B cell (primary cell): ENCODE measurements around the gene RPS6KA4. TPM values are rescaled to one million over a fixed set of nuclear protein-coding genes. Genes with fewer than 3 reads are reported as not detected.

ENCODE experiments used
- ATAC-seq: fragments of 200-7000 bp; cut with Tn5 transposase; one replicate; pipeline ENCODE4 v1.10.0; 2021; ENCODE audit warnings: low read depth, mild to moderate bottlenecking, moderate number of reproducible peaks, moderate library complexity
- CTCF ChIA-PET: fragments of 350-600 bp; sonication (Branson Sonifier 250); formaldehyde crosslinking; loops from one replicate; lab custom pipeline; 2021; ENCODE audit warnings: antibody characterized with exemption, inconsistent platforms; lab: Charles Lee
- POLR2A ChIA-PET: fragments of 350-600 bp; sonication (Branson Sonifier 250); formaldehyde crosslinking; loops from one replicate; lab custom pipeline; 2021; ENCODE audit warnings: antibody characterized with exemption; lab: Charles Lee
- DNase-seq: peaks from one replicate; pipeline ENCODE4 v3.0.0; 2013
- H2AFZ ChIP-seq: 2 replicates; pipeline ENCODE4 v1.6.1; 2012; ENCODE audit warnings: mild to moderate bottlenecking, low read depth, low read length; ENCODE audit not compliant: insufficient read depth, poor library complexity, severe bottlenecking
- H3K27ac ChIP-seq, 2 donors: 1 replicate in 1 of 2; 2 replicates in 1 of 2; pipeline ENCODE4 v1.5.1; 2012 to 2013; ENCODE audit warnings: low read length in 2 of 2, mild to moderate bottlenecking in 2 of 2, moderate library complexity in 1 of 2
- H3K27me3 ChIP-seq, 4 experiments: fragments of 200-600 bp in 1 of 4; sonication (generic) in 1 of 4; replicated peaks in 1 of 4; 1 replicate in 2 of 4; 2 replicates in 2 of 4; pipeline versions ENCODE4 v1.6.1 to v1.7.0; 2013 to 2016; ENCODE audit warnings: low read length in 3 of 4, mild to moderate bottlenecking in 2 of 4, mixed read lengths in 1 of 4, moderate library complexity in 1 of 4; ENCODE audit not compliant: insufficient read depth in 4 of 4, control insufficient read depth in 3 of 4; ENCODE audit errors: control extremely low read depth in 1 of 4
- H3K36me3 ChIP-seq, 2 experiments: replicated peaks in 1 of 2; 1 replicate in 1 of 2; 2 replicates in 1 of 2; pipeline versions ENCODE4 v1.6.1 to v1.7.1; 2013; ENCODE audit warnings: low read length in 1 of 2; ENCODE audit not compliant: insufficient read depth in 2 of 2, control insufficient read depth in 1 of 2; ENCODE audit errors: control extremely low read depth in 1 of 2, extremely low read depth in 1 of 2
- H3K4me1 ChIP-seq, 2 donors: fragments of 200-600 bp in 1 of 2; sonication (generic) in 1 of 2; 1 replicate in 1 of 2; 2 replicates in 1 of 2; pipeline versions ENCODE4 v1.5.1 to v1.6.1; 2013 to 2017; ENCODE audit warnings: low read length in 2 of 2; ENCODE audit not compliant: control insufficient read depth in 2 of 2, insufficient read depth in 2 of 2
- H3K4me2 ChIP-seq: replicated peaks from 2 replicates; pipeline ENCODE3; 2012; ENCODE audit warnings: mild to moderate bottlenecking, low read depth, low read length; ENCODE audit not compliant: poor library complexity, severe bottlenecking
- H3K4me3 ChIP-seq, 5 experiments: fragments of 200-600 bp in 1 of 5; sonication (generic) in 1 of 5; 1 replicate in 3 of 5; 2 replicates in 2 of 5; pipeline versions ENCODE4 v1.5.1 to v1.7.0; 2011 to 2016; ENCODE audit warnings: low read length in 4 of 5, mild to moderate bottlenecking in 4 of 5, low read depth in 2 of 5, control low read depth in 1 of 5, moderate library complexity in 1 of 5; ENCODE audit not compliant: insufficient read depth in 1 of 5; ENCODE audit errors: control extremely low read depth in 1 of 5, extremely low read depth in 1 of 5
- H3K79me2 ChIP-seq: fragments of 200-600 bp; sonication (generic); one replicate; pipeline ENCODE4 v1.6.0; 2016; ENCODE audit warnings: low read length; ENCODE audit not compliant: control insufficient read depth, insufficient read depth
- H3K9ac ChIP-seq: fragments of 200-600 bp; sonication (generic); 2 replicates; pipeline ENCODE4 v1.6.1; 2017; ENCODE audit warnings: mild to moderate bottlenecking, low read length, moderate library complexity
- H3K9me3 ChIP-seq, 3 donors: one replicate each; pipeline versions ENCODE4 v1.6.1 to v1.7.1; 2013; ENCODE audit warnings: low read length in 2 of 3; ENCODE audit not compliant: control insufficient read depth in 2 of 3, insufficient read depth in 1 of 3; ENCODE audit errors: control extremely low read depth in 1 of 3
- H4K20me1 ChIP-seq: 2 replicates; pipeline ENCODE4 v1.6.0; 2012; ENCODE audit warnings: mild to moderate bottlenecking, low read length; ENCODE audit not compliant: insufficient read depth, control insufficient read depth, poor library complexity, severe bottlenecking
- H3K27ac Mint-ChIP-seq: one replicate; pipeline ENCODE4 v1.8.0; 2021; ENCODE audit warnings: mixed read lengths
- H3K27me3 Mint-ChIP-seq: one replicate; pipeline ENCODE4 v1.8.0; 2021; ENCODE audit warnings: mixed read lengths
- H3K4me1 Mint-ChIP-seq: one replicate; pipeline ENCODE4 v1.8.0; 2021; ENCODE audit warnings: mixed read lengths
- H3K4me3 Mint-ChIP-seq: one replicate; pipeline ENCODE4 v1.8.0; 2021; ENCODE audit warnings: mixed read lengths
- H3K9me3 Mint-ChIP-seq: one replicate; pipeline ENCODE4 v1.8.0; 2022; ENCODE audit warnings: mixed read lengths; ENCODE audit not compliant: insufficient read depth
- EZH2 ChIP-seq: IDR thresholded peaks from 2 replicates; pipeline ENCODE4 v1.6.1; 2012; ENCODE audit warnings: borderline replicate concordance, low read depth, mild to moderate bottlenecking, moderate library complexity, low read length; ENCODE audit not compliant: insufficient read depth, poor library complexity, severe bottlenecking
- WGBS: methylation state at CpG from one replicate; pipeline ENCODE4 v1.1.5; 2013; ENCODE audit warnings: missing lambda C conversion rate; ENCODE audit not compliant: insufficient coverage; 5-methylcytosine and 5-hydroxymethylcytosine counted together
- intact Hi-C: fragments of 100-400 bp; cut with micrococcal nuclease; formaldehyde crosslinking; loops from one replicate; pipeline ENCODE4 v1.10.0; 2022
- polyA plus RNA-seq: library from polyadenylated mRNA; depleted of rRNA; stranded (reverse); fragments of >200 nt; gene quantifications from 2 replicates; pipeline ENCODE4 v1.2.3, GENCODE V29; 2012
- total RNA-seq, 2 donors: library from RNA; stranded (reverse); fragments of 120-200 nt in 1 of 2; gene quantifications; 1 replicate in 1 of 2; 2 replicates in 1 of 2; pipeline versions ENCODE4 v1.2.3 to v1.2.4, GENCODE V29; 2013 to 2022
- TF ChIP-seq, protein P1 (sequence below): fragments of 200-600 bp; IDR thresholded peaks from one replicate; pipeline ENCODE4 v1.8.0; 2022; ENCODE audit warnings: antibody characterized with exemption, mild to moderate bottlenecking

The RPS6KA4 gene
- total and polyA plus RNA-seq, 2 donors (not counting 1 experiment from before 2014, with no cell fraction given): 22.6 to 32.5 TPM

DNA sequence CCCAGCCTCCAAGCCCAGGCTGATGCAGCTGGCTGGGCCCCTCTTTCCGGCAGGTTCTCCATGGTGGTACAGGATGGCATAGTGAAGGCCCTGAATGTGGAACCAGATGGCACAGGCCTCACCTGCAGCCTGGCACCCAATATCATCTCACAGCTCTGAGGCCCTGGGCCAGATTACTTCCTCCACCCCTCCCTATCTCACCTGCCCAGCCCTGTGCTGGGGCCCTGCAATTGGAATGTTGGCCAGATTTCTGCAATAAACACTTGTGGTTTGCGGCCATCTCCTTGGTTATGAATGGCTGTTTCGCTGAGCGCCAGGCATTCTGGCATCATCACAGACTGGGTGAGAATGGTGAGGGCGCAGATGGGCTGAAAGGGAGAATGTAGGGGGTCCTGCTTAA is 37.4 kb upstream of the RPS6KA4 start:
- Histone ChIP-seq H4K20me1 (no peaks in the 10 kb centered on the region), H3K9me3 (no peaks in the 10 kb centered on the region), H3K4me2 (no peak overlapping the region), H3K4me1 (peaks cover 8 to 21% of the 10 kb centered on the region in 2 donors), H3K27ac (no peak overlapping the region), H3K4me3 (no peak overlapping the region), H3K27me3 (no peaks in the 10 kb centered on the region), H3K36me3 (peaks cover 0 to 7% of the 10 kb centered on the region in 2 experiments), H2AFZ (no peak overlapping the region), H3K79me2 (peaks cover 5% of the 10 kb centered on the region), H3K9ac (no peak overlapping the region)
- intact Hi-C loops: no loop called here
- Mint-ChIP-seq H3K27me3 (no peaks in the 10 kb centered on the region), H3K27ac (no peak overlapping the region), H3K9me3 (no peaks in the 10 kb centered on the region), H3K4me3 (no peak overlapping the region), H3K4me1 (peaks cover 30% of the 10 kb centered on the region)
- CTCF ChIA-PET: interaction anchor here (1.0 kb wide), 1 partner anchor 34 kb away, joined by 4 read pairs; no protein-coding TSS in a partner anchor
- 100% methylated on average over 5 of the region's 5 CpGs for WGBS
- POLR2A ChIA-PET: no interaction called here
- TF ChIP-seq, protein P1, sequence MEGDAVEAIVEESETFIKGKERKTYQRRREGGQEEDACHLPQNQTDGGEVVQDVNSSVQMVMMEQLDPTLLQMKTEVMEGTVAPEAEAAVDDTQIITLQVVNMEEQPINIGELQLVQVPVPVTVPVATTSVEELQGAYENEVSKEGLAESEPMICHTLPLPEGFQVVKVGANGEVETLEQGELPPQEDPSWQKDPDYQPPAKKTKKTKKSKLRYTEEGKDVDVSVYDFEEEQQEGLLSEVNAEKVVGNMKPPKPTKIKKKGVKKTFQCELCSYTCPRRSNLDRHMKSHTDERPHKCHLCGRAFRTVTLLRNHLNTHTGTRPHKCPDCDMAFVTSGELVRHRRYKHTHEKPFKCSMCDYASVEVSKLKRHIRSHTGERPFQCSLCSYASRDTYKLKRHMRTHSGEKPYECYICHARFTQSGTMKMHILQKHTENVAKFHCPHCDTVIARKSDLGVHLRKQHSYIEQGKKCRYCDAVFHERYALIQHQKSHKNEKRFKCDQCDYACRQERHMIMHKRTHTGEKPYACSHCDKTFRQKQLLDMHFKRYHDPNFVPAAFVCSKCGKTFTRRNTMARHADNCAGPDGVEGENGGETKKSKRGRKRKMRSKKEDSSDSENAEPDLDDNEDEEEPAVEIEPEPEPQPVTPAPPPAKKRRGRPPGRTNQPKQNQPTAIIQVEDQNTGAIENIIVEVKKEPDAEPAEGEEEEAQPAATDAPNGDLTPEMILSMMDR: no peak
- TF ChIP-seq EZH2: no peak
- ATAC-seq (no peak), DNase-seq (no peak)

DNA sequence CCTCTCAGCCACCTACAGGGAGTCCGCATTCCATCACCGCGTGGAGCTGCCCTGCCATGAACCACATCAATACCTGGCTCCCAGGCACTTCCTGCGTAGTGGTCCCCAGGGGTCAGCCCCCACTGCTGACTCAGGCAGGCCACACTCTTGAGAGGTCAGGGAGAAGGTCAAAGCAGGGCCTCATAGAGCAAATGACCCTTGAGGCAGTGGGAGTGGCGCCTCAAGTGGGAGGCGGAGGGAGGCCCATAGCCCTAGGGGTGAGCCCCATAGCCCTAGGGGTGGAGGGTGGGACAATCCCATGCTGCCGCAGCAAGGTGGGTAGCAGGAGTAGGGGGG is 36.1 kb upstream of the RPS6KA4 start:
- CTCF ChIA-PET: no interaction called here
- Histone ChIP-seq H3K4me3 (no peak overlapping the region), H4K20me1 (no peaks in the 10 kb centered on the region), H3K9ac (no peak overlapping the region), H2AFZ (no peak overlapping the region), H3K79me2 (peaks cover 5% of the 10 kb centered on the region), H3K27me3 (no peaks in the 10 kb centered on the region), H3K4me1 (peaks cover 8 to 14% of the 10 kb centered on the region in 2 donors), H3K36me3 (peaks cover 0 to 7% of the 10 kb centered on the region in 2 experiments), H3K9me3 (no peaks in the 10 kb centered on the region), H3K27ac (no peak overlapping the region), H3K4me2 (no peak overlapping the region)
- no peaks in the 10 kb centered on the region for H3K9me3 Mint-ChIP-seq
- 96% methylated on average over 4 of the region's 7 CpGs for WGBS
- intact Hi-C loops: no loop called here
- H3K4me1 Mint-ChIP-seq: peaks cover 20% of the 10 kb centered on the region
- no peaks in the 10 kb centered on the region for H3K27me3 Mint-ChIP-seq
- H3K27ac Mint-ChIP-seq: no peak overlapping the region
- ATAC-seq (no peak), DNase-seq (no peak)
- POLR2A ChIA-PET: interaction anchor here (0.6 to 1.8 kb wide), 2 partner anchors 12 to 109 kb away, joined by 7 to 9 read pairs; no protein-coding TSS in a partner anchor
- no peak for TF ChIP-seq EZH2
- TF ChIP-seq, protein P1: no peak
- H3K4me3 Mint-ChIP-seq: no peak overlapping the region
